Small intestine (tissue), 4 donors: Measurements from ENCODE around the gene OR2AP1. TPM values are rescaled to one million over a fixed set of nuclear protein-coding genes. Genes with fewer than 3 reads are reported as not detected.

Experiments
- polyA plus RNA-seq, 4 donors: library from polyadenylated mRNA; stranded (reverse) in 3 of 4; unstranded in 1 of 4; fragments of 200-250 nt in 3 of 4; fragments of 120-200 nt in 1 of 4; gene quantifications; one replicate each; pipeline versions ENCODE4 v1.2.1 to v1.2.3, GENCODE V29; 2013
- donor health status: healthy with polysubstance abuse.
- donor health status: Bipolar disorder and iron deficiency.
- donor health status: healthy.

The OR2AP1 gene
- polyA plus RNA-seq, 4 donors, result not detected

Other genes with a start within 250 kb of the OR2AP1 start
- not detected for gene OR6C3, start 241.7 kb upstream of the OR2AP1 start, polyA plus RNA-seq
- gene OR6C75, start 209.5 kb upstream of the OR2AP1 start, polyA plus RNA-seq, result not detected
- gene OR6C65, start 171.9 kb upstream of the OR2AP1 start, polyA plus RNA-seq, result not detected
- gene OR6C76, start 146.2 kb upstream of the OR2AP1 start, polyA plus RNA-seq, result not detected
- not detected for gene OR6C2, start 128.4 kb upstream of the OR2AP1 start, polyA plus RNA-seq
- not detected for gene OR6C70, start 102.3 kb upstream of the OR2AP1 start, polyA plus RNA-seq
- gene OR6C68, start 80.1 kb upstream of the OR2AP1 start, polyA plus RNA-seq, result not detected
- gene OR6C4, start 22.9 kb upstream of the OR2AP1 start, polyA plus RNA-seq, result not detected
- not detected for gene OR10P1, start 64.4 kb downstream of the OR2AP1 start, polyA plus RNA-seq
- 10 to 100 TPM in 3 of 4 donors, 1 to 10 TPM in 1; 6.3 to 81.6 (median 29.6) TPM for gene ITGA7, start 135.4 kb downstream of the OR2AP1 start, polyA plus RNA-seq
- gene BLOC1S1, start 143.6 kb downstream of the OR2AP1 start, polyA plus RNA-seq, result 100 to 1,000 TPM; 177 to 688 (median 434) TPM
- gene RDH5, start 147.9 kb downstream of the OR2AP1 start, polyA plus RNA-seq, result 10 to 100 TPM; 19.2 to 79.8 (median 56.5) TPM
- 1,000 to 10,000 TPM in 1 of 4 donors, 100 to 1,000 TPM in 3; 561 to 1,127 (median 702) TPM for gene CD63, start 156.5 kb downstream of the OR2AP1 start, polyA plus RNA-seq
- gene GDF11, start 170.7 kb downstream of the OR2AP1 start, polyA plus RNA-seq, result 1 to 10 TPM in 3 of 4 donors, under 1 TPM in 1; 0.22 to 4.2 (median 2.5) TPM
- gene SARNP, start 245.3 kb downstream of the OR2AP1 start, polyA plus RNA-seq, result 10 to 100 TPM; 62.8 to 89.8 (median 75.3) TPM
- gene ORMDL2, start 245.6 kb downstream of the OR2AP1 start, polyA plus RNA-seq, result 10 to 100 TPM; 27.1 to 50.4 (median 33.3) TPM